ENCODE measurements around the gene RHOV. TPM values are rescaled to one million over a fixed set of nuclear protein-coding genes. Genes with fewer than 3 reads are reported as not detected.

RHOV gene
- total RNA-seq, 1 experiment from 2014 or later, result 4.2 TPM

DNA sequence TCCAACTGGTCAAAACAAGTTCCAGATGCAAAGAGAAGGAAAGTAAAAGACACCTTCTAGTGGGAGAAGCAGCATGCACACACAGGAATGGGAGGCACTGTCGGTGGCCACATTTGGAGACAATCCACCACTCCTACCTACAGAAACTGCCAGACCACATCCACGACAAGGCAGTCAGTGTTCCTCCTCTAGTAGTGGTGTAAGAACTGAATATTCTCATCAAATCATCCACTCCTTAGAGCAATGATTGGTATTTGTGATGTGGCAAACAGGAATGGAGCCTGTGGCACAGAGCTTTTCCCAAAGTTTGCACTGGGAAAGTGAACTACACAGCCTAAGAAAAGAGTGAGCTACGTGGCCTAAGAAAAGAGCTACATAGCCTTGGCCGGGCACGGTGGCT is 35.3 kb downstream of the RHOV start:
- in situ Hi-C loops (cut with HindIII; ENCODE audit: low pct_unique_long_range_greater_than_20kb, low sequenced_read_pairs) (no loop called here), intact Hi-C loops (cut with micrococcal nuclease; ENCODE audit: unreplicated experiment) (no loop called here)
- ATAC-seq, result no peak
- H3K4me1 ChIP-seq (ENCODE audit: control insufficient read depth, insufficient read depth, low read length), result peaks cover 4% of the 10 kb centered on the region; the same call in 1 of the 2 replicates
- CTCF ChIA-PET, result interaction anchor here (1.0 kb wide), 1 partner anchor 19 kb away, joined by 3 read pairs; no protein-coding TSS in a partner anchor
- H3K27ac ChIP-seq (ENCODE audit: low read length), result no peak overlapping the region
- H3K4me3 ChIP-seq (ENCODE audit: low read depth in 2 of 2, low read length in 2 of 2), result no peak overlapping the region
- TF ChIP-seq POLR2AphosphoS5 (IDR thresholded peaks at IDR 0.05; ENCODE audit: low read depth, low read length) (no peak), SIN3A (IDR thresholded peaks at IDR 0.05; ENCODE audit: borderline replicate concordance, insufficient read depth, low read depth, low read length) (no peak), TCF7L2 (IDR thresholded peaks at IDR 0.05; ENCODE audit: low read depth, low read length) (no peak)
- TF ChIP-seq, protein P1, sequence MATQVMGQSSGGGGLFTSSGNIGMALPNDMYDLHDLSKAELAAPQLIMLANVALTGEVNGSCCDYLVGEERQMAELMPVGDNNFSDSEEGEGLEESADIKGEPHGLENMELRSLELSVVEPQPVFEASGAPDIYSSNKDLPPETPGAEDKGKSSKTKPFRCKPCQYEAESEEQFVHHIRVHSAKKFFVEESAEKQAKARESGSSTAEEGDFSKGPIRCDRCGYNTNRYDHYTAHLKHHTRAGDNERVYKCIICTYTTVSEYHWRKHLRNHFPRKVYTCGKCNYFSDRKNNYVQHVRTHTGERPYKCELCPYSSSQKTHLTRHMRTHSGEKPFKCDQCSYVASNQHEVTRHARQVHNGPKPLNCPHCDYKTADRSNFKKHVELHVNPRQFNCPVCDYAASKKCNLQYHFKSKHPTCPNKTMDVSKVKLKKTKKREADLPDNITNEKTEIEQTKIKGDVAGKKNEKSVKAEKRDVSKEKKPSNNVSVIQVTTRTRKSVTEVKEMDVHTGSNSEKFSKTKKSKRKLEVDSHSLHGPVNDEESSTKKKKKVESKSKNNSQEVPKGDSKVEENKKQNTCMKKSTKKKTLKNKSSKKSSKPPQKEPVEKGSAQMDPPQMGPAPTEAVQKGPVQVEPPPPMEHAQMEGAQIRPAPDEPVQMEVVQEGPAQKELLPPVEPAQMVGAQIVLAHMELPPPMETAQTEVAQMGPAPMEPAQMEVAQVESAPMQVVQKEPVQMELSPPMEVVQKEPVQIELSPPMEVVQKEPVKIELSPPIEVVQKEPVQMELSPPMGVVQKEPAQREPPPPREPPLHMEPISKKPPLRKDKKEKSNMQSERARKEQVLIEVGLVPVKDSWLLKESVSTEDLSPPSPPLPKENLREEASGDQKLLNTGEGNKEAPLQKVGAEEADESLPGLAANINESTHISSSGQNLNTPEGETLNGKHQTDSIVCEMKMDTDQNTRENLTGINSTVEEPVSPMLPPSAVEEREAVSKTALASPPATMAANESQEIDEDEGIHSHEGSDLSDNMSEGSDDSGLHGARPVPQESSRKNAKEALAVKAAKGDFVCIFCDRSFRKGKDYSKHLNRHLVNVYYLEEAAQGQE (IDR thresholded peaks at IDR 0.05; ENCODE audit: insufficient read depth in 1 of 2, low read depth in 2 of 2, low read length in 1 of 2), result no peak
- TF ChIP-seq, protein P2, sequence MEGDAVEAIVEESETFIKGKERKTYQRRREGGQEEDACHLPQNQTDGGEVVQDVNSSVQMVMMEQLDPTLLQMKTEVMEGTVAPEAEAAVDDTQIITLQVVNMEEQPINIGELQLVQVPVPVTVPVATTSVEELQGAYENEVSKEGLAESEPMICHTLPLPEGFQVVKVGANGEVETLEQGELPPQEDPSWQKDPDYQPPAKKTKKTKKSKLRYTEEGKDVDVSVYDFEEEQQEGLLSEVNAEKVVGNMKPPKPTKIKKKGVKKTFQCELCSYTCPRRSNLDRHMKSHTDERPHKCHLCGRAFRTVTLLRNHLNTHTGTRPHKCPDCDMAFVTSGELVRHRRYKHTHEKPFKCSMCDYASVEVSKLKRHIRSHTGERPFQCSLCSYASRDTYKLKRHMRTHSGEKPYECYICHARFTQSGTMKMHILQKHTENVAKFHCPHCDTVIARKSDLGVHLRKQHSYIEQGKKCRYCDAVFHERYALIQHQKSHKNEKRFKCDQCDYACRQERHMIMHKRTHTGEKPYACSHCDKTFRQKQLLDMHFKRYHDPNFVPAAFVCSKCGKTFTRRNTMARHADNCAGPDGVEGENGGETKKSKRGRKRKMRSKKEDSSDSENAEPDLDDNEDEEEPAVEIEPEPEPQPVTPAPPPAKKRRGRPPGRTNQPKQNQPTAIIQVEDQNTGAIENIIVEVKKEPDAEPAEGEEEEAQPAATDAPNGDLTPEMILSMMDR (IDR thresholded peaks at IDR 0.05), result no peak
- POLR2A ChIA-PET, result no interaction called here
- H3K36me3 ChIP-seq (ENCODE audit: control insufficient read depth, insufficient read depth, low read length), result peaks cover 2% of the 10 kb centered on the region; the same call in 1 of the 2 replicates
- no peaks in the 10 kb centered on the region for H3K9me3 ChIP-seq (ENCODE audit: control insufficient read depth, insufficient read depth, low read depth, low read length)
- no TSS peak for BruUV-seq (replicated peaks)
- peaks cover 5% of the 10 kb centered on the region; the same call in 1 of the 2 replicates for H3K27me3 ChIP-seq (ENCODE audit: control insufficient read depth, insufficient read depth, low read length)
- no peak for DNase-seq (ENCODE audit: low read depth, low spot score)

DNA sequence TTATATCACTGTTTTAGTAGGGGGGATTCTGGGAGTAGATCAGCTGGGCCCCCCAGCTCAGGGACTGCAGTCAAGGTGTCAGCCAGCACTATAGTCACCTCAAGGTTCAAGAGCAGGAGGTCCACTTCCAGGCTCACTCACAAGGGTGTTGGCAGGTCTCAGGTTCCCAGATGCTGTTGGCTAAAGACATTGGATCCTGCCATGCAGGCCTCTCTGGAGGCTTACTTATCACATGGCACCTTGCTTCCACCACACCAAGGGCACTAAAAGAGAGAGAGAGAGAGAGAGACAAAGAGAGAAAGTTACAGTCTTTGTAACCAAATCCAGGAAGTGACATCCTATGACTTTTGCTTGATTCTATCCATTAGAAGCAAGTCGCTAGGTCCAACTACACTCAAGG is 38.0 kb downstream of the RHOV start:
- no peaks in the 10 kb centered on the region for H3K9me3 ChIP-seq (ENCODE audit: control insufficient read depth, insufficient read depth, low read depth, low read length)
- DNase-seq (ENCODE audit: low read depth, low spot score) (no peak), ATAC-seq (no peak)
- intact Hi-C loops (cut with micrococcal nuclease; ENCODE audit: unreplicated experiment) (no loop called here), in situ Hi-C loops (cut with HindIII; ENCODE audit: low pct_unique_long_range_greater_than_20kb, low sequenced_read_pairs) (no loop called here)
- peaks cover 4% of the 10 kb centered on the region; the same call in 1 of the 2 replicates for H3K4me1 ChIP-seq (ENCODE audit: control insufficient read depth, insufficient read depth, low read length)
- no TSS peak for BruUV-seq (replicated peaks)
- POLR2A ChIA-PET, result interaction anchor here (0.6 kb wide), 1 partner anchor 11 kb away, joined by 3 read pairs; no protein-coding TSS in a partner anchor
- CTCF ChIA-PET, result no interaction called here
- TF ChIP-seq POLR2AphosphoS5 (IDR thresholded peaks at IDR 0.05; ENCODE audit: low read depth, low read length) (no peak), TCF7L2 (IDR thresholded peaks at IDR 0.05; ENCODE audit: low read depth, low read length) (no peak), SIN3A (IDR thresholded peaks at IDR 0.05; ENCODE audit: borderline replicate concordance, insufficient read depth, low read depth, low read length) (no peak)
- TF ChIP-seq, protein P2 (IDR thresholded peaks at IDR 0.05), result no peak
- TF ChIP-seq, protein P1 (IDR thresholded peaks at IDR 0.05; ENCODE audit: insufficient read depth in 1 of 2, low read depth in 2 of 2, low read length in 1 of 2), result no peak
- H3K4me3 ChIP-seq (ENCODE audit: low read depth in 2 of 2, low read length in 2 of 2), result no peak overlapping the region
- H3K36me3 ChIP-seq (ENCODE audit: control insufficient read depth, insufficient read depth, low read length), result no peaks in the 10 kb centered on the region
- no peak overlapping the region for H3K27ac ChIP-seq (ENCODE audit: low read length)
- H3K27me3 ChIP-seq (ENCODE audit: control insufficient read depth, insufficient read depth, low read length), result no peaks in the 10 kb centered on the region; the same call in 1 of the 2 replicates
